Measurements from ENCODE around the gene SDC1. TPM values are rescaled to one million over a fixed set of nuclear protein-coding genes. Genes with fewer than 3 reads are reported as not detected.
"Not testable (repeated sequence)": the region's sequence is repeated elsewhere in the genome, so short reads cannot be mapped to it uniquely, and the experiment has no call there.

The SDC1 gene
- total RNA-seq, 4 donors from 2014 or later, result 0.50 to 5.4 (median 1.6) TPM

- ATAC-seq (ENCODE audit: low FRiP score), result no peak
- TF ChIP-seq CTCF (IDR thresholded peaks at IDR 0.05), result no peak
- no peak for DNase-seq (ENCODE audit: low spot score)
Measured at GRCh38 chr2:20235655-20236305, 10.8 kb upstream of the SDC1 start.

GRCh38 chr2:20234597-20234996, 9.7 kb upstream of the SDC1 start:
- DNase-seq (ENCODE audit: low spot score); ATAC-seq (ENCODE audit: low FRiP score): not testable (repeated sequence)

- TF ChIP-seq CTCF (IDR thresholded peaks at IDR 0.05), result no peak
Measured at GRCh38 chr2:20232837-20233207, 7.9 kb upstream of the SDC1 start.

GRCh38 chr2:20231598-20232026, 6.7 kb upstream of the SDC1 start:
- ATAC-seq (ENCODE audit: low FRiP score), result no peak
- TF ChIP-seq CTCF (IDR thresholded peaks at IDR 0.05), result no peak
- no peak for DNase-seq (ENCODE audit: low spot score)

More at GRCh38 chr2:20232837-20233207, 7.9 kb upstream of the SDC1 start:
- ATAC-seq (ENCODE audit: low FRiP score), result no peak
- DNase-seq (ENCODE audit: low spot score), result no peak

GRCh38 chr2:20231159-20231558, 6.2 kb upstream of the SDC1 start:
- TF ChIP-seq CTCF (IDR thresholded peaks at IDR 0.05), result no peak
- DNase-seq (ENCODE audit: low spot score) (no peak), ATAC-seq (ENCODE audit: low FRiP score) (no peak)

GRCh38 chr2:20230114-20230425, 5.1 kb upstream of the SDC1 start:
- no peak for TF ChIP-seq CTCF (IDR thresholded peaks at IDR 0.05)
- no peak for ATAC-seq (ENCODE audit: low FRiP score)
- DNase-seq (ENCODE audit: low spot score), result no peak

- TF ChIP-seq CTCF (IDR thresholded peaks at IDR 0.05), result no peak
- ATAC-seq (ENCODE audit: low FRiP score) (no peak), DNase-seq (ENCODE audit: low spot score) (no peak)
Measured at GRCh38 chr2:20229322-20230113, 4.6 kb upstream of the SDC1 start.
